SK-N-SH treated with all-trans-retinoic acid at 6 μM for 48 hours (cell line): ENCODE measurements around the gene OPRM1.

Experiments used
- ATAC-seq: fragments of 200-7000 bp; cut with Tn5 transposase; 3 replicates; pipeline ENCODE4 v1.9.1; 2020; ENCODE audit warnings: mild to moderate bottlenecking, moderate library complexity
- ARNTL ChIP-seq: fragments of 450-650 bp; formaldehyde crosslinking; IDR thresholded peaks from 2 replicates; pipeline ENCODE4 v1.5.0; 2020; ENCODE audit warnings: low read depth, mild to moderate bottlenecking, moderate library complexity, borderline replicate concordance
- BACH2 ChIP-seq: fragments of 250-450 bp; sonication (Bioruptor Pico); IDR thresholded peaks from 2 replicates; pipeline ENCODE4 v1.9.0; 2021; ENCODE audit warnings: mild to moderate bottlenecking, borderline replicate concordance
- CREB5 ChIP-seq: fragments of 250-450 bp; sonication (Bioruptor Pico); IDR thresholded peaks from 2 replicates; pipeline ENCODE4 v1.5.1; 2020; ENCODE audit warnings: low read depth, mild to moderate bottlenecking, moderate library complexity
- CSDC2 ChIP-seq: fragments of 250-450 bp; sonication (Bioruptor Pico); IDR thresholded peaks from 2 replicates; pipeline ENCODE4 v1.5.0; 2020; ENCODE audit warnings: mild to moderate bottlenecking, moderate library complexity
- CSRNP3 ChIP-seq: fragments of 250-450 bp; sonication (Bioruptor Pico); IDR thresholded peaks from 2 replicates; pipeline ENCODE4 v1.5.1; 2021; ENCODE audit warnings: mild to moderate bottlenecking, moderate library complexity
- ESRRG ChIP-seq: fragments of 250-450 bp; sonication (Bioruptor Pico); IDR thresholded peaks from 2 replicates; pipeline ENCODE4 v1.6.1; 2021; ENCODE audit warnings: mild to moderate bottlenecking
- GLIS3 ChIP-seq: fragments of 250-450 bp; sonication (Bioruptor Pico); IDR thresholded peaks from 2 replicates; pipeline ENCODE4 v1.5.0; 2020; ENCODE audit warnings: mild to moderate bottlenecking, moderate library complexity
- ISL1 ChIP-seq: fragments of 250-450 bp; sonication (Bioruptor Pico); IDR thresholded peaks from 2 replicates; pipeline ENCODE4 v2.1.2; 2022; ENCODE audit warnings: mild to moderate bottlenecking, moderate library complexity
- PPARA ChIP-seq: fragments of 250-450 bp; sonication (Bioruptor Pico); IDR thresholded peaks from 2 replicates; pipeline ENCODE4 v1.5.0; 2020; ENCODE audit warnings: mild to moderate bottlenecking, borderline replicate concordance
- RARB ChIP-seq: fragments of 250-450 bp; sonication (Bioruptor Pico); IDR thresholded peaks from 2 replicates; pipeline ENCODE4 v1.8.0; 2021; ENCODE audit warnings: mild to moderate bottlenecking, moderate library complexity
- SNAI2 ChIP-seq: fragments of 250-450 bp; sonication (Bioruptor Pico); IDR thresholded peaks from 2 replicates; pipeline ENCODE4 v1.5.0; 2020; ENCODE audit warnings: mild to moderate bottlenecking, moderate library complexity
- TCF4 ChIP-seq: fragments of 250-450 bp; sonication (Bioruptor Pico); IDR thresholded peaks from 2 replicates; pipeline ENCODE4 v1.8.0; 2021; ENCODE audit warnings: mild to moderate bottlenecking, moderate library complexity, borderline replicate concordance
- TOX ChIP-seq: fragments of 250-450 bp; sonication (Bioruptor Pico); IDR thresholded peaks from 2 replicates; pipeline ENCODE4 v1.8.0; 2021; ENCODE audit warnings: mild to moderate bottlenecking, moderate library complexity, borderline replicate concordance
- ZC3H10 ChIP-seq: fragments of 250-450 bp; sonication (Bioruptor Pico); IDR thresholded peaks from 2 replicates; pipeline ENCODE4 v1.5.1; 2021; ENCODE audit warnings: mild to moderate bottlenecking, moderate library complexity
- ZFP3 ChIP-seq: fragments of 250-450 bp; sonication (Bioruptor Pico); IDR thresholded peaks from 2 replicates; pipeline ENCODE4 v1.5.0; 2020; ENCODE audit warnings: mild to moderate bottlenecking, moderate library complexity
- ZFP30 ChIP-seq: fragments of 450-650 bp; formaldehyde crosslinking; IDR thresholded peaks from 2 replicates; pipeline ENCODE4 v1.5.0; 2022; ENCODE audit warnings: mild to moderate bottlenecking, moderate library complexity
- ZNF565 ChIP-seq: fragments of 450-650 bp; formaldehyde crosslinking; conservative IDR thresholded peaks from 2 replicates; pipeline ENCODE4 v1.5.0; 2020; ENCODE audit warnings: low read depth, mild to moderate bottlenecking, moderate library complexity
- ZNF8 ChIP-seq: fragments of 450-650 bp; formaldehyde crosslinking; IDR thresholded peaks from 2 replicates; pipeline ENCODE4 v1.5.0; 2020; ENCODE audit warnings: mild to moderate bottlenecking, moderate library complexity
- TF ChIP-seq, protein P1 (sequence below): fragments of 250-450 bp; sonication (Bioruptor Pico); IDR thresholded peaks from 2 replicates; pipeline ENCODE4 v1.8.0; 2020; ENCODE audit warnings: mild to moderate bottlenecking, moderate library complexity, borderline replicate concordance
- TF ChIP-seq, protein P2 (sequence below): fragments of 250-450 bp; sonication (Bioruptor Pico); IDR thresholded peaks from 2 replicates; pipeline ENCODE4 v1.5.0; 2020; ENCODE audit warnings: mild to moderate bottlenecking, moderate library complexity

Gene OPRM1

DNA sequence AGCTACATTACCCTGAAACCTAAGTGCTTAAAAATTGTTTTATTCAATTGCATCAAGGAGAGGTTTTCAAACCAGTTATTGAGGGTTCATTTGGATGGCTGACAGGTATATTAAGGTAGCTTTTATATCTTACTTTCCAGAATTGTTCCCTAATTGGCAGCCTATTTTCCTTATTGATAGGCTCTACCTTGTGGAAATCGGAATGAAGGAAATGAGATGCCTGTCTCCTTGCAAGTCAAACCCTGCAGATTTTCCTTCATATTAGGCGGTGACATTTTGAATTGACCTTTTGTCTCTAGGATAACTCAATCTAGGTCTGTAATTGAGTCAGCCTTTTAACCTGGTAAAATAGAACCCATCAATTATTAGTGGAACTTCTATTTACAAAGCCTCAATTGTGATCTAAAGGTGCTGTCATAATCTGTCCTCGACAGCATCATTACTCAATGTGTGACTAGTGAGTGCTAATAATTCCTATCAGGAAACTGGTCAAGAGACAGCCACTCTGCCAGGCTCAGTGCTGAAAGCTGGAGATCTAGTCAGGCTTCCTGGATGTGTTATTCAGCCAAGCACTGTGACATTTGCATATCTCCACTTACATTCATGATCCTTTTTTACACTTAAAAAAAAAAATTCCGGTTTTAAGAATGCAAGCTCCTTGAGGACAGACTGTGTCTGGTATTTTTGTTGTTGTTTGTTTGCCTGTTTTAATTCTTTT is 20.1 kb downstream of the OPRM1 start:
- ATAC-seq = no peak
- TF ChIP-seq ISL1 (CRISPR knock-in tag) (no peak), GLIS3 (no peak), BACH2 (CRISPR knock-in tag) (no peak), ARNTL (no peak), CREB5 (CRISPR knock-in tag) (no peak), ZFP3 (no peak), PPARA (CRISPR knock-in tag) (no peak)
- TF ChIP-seq, protein P1, sequence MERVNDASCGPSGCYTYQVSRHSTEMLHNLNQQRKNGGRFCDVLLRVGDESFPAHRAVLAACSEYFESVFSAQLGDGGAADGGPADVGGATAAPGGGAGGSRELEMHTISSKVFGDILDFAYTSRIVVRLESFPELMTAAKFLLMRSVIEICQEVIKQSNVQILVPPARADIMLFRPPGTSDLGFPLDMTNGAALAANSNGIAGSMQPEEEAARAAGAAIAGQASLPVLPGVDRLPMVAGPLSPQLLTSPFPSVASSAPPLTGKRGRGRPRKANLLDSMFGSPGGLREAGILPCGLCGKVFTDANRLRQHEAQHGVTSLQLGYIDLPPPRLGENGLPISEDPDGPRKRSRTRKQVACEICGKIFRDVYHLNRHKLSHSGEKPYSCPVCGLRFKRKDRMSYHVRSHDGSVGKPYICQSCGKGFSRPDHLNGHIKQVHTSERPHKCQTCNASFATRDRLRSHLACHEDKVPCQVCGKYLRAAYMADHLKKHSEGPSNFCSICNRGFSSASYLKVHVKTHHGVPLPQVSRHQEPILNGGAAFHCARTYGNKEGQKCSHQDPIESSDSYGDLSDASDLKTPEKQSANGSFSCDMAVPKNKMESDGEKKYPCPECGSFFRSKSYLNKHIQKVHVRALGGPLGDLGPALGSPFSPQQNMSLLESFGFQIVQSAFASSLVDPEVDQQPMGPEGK (CRISPR knock-in tag) = no peak

GRCh38 chr6:154060076-154060475 is 21.0 kb downstream of the OPRM1 start:
- TF ChIP-seq PPARA (CRISPR knock-in tag) (no peak), SNAI2 (CRISPR knock-in tag) (no peak), CREB5 (CRISPR knock-in tag) (no peak), ARNTL (no peak), ZFP3 (no peak), GLIS3 (no peak), TOX (CRISPR knock-in tag) (no peak), TCF4 (CRISPR knock-in tag) (no peak), ISL1 (CRISPR knock-in tag) (no peak), ESRRG (no peak), CSRNP3 (no peak), ZFP30 (no peak), BACH2 (CRISPR knock-in tag) (no peak), ZNF8 (no peak), RARB (CRISPR knock-in tag) (no peak), ZC3H10 (no peak), ZNF565 (CRISPR knock-in tag) (no peak), CSDC2 (CRISPR knock-in tag) (no peak)
- TF ChIP-seq, protein P1 (CRISPR knock-in tag) = no peak
- TF ChIP-seq, protein P2, sequence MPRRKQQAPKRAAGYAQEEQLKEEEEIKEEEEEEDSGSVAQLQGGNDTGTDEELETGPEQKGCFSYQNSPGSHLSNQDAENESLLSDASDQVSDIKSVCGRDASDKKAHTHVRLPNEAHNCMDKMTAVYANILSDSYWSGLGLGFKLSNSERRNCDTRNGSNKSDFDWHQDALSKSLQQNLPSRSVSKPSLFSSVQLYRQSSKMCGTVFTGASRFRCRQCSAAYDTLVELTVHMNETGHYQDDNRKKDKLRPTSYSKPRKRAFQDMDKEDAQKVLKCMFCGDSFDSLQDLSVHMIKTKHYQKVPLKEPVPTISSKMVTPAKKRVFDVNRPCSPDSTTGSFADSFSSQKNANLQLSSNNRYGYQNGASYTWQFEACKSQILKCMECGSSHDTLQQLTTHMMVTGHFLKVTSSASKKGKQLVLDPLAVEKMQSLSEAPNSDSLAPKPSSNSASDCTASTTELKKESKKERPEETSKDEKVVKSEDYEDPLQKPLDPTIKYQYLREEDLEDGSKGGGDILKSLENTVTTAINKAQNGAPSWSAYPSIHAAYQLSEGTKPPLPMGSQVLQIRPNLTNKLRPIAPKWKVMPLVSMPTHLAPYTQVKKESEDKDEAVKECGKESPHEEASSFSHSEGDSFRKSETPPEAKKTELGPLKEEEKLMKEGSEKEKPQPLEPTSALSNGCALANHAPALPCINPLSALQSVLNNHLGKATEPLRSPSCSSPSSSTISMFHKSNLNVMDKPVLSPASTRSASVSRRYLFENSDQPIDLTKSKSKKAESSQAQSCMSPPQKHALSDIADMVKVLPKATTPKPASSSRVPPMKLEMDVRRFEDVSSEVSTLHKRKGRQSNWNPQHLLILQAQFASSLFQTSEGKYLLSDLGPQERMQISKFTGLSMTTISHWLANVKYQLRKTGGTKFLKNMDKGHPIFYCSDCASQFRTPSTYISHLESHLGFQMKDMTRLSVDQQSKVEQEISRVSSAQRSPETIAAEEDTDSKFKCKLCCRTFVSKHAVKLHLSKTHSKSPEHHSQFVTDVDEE (CRISPR knock-in tag) = no peak
- no peak for ATAC-seq
